Cerebellar cortex (tissue), 1 donor: ENCODE data around the gene CAMK4.
A peak's percentile ranks its signal among the peaks of the same experiment; 100 is the strongest.
"Not testable (repeated sequence)": the region's sequence is repeated elsewhere in the genome, so short reads cannot be mapped to it uniquely, and the experiment has no call there.

Source experiments
- DNase-seq: peaks from one replicate; pipeline ENCODE4 v3.0.0-alpha.2; 2015; ENCODE audit warnings: low spot score

The CAMK4 gene

DNA sequence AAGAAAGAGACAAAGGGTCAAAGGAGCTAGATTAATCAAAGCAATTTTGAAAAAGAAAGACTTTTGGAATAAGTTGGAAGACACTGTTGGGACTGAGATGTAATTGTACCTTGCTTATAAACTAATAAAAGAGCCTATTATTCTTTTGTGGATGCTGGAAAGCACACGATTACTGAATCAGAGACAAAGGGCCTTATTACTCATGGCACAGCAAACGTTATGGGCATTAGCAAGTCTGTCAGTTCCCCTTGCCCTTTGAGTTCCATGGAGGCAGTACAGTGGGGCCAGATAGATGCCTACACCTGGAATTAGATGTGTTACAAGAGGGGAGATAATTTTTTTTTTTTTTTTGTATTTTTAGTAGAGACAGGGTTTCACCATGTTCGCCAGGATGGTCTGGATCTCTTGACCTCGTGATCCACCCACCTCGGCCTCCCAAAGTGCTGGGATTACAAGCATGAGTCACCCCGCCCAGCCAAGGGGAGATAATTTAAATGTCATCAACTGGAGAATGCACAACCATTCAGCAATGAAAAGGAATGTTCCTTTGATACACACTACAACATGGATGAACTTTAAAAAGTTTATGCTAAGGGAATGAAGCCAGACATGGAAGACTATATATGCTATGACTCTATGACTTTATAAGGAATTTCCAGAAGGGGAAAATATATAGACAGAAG is 159.2 kb downstream of the CAMK4 start:
- DNase-seq = no peak

- DNase-seq = peak; percentile 39
Measured at GRCh38 chr5:111384220-111384619, 160.0 kb downstream of the CAMK4 start.

- DNase-seq = no peak
Measured at GRCh38 chr5:111385051-111385450, 160.9 kb downstream of the CAMK4 start.

DNA sequence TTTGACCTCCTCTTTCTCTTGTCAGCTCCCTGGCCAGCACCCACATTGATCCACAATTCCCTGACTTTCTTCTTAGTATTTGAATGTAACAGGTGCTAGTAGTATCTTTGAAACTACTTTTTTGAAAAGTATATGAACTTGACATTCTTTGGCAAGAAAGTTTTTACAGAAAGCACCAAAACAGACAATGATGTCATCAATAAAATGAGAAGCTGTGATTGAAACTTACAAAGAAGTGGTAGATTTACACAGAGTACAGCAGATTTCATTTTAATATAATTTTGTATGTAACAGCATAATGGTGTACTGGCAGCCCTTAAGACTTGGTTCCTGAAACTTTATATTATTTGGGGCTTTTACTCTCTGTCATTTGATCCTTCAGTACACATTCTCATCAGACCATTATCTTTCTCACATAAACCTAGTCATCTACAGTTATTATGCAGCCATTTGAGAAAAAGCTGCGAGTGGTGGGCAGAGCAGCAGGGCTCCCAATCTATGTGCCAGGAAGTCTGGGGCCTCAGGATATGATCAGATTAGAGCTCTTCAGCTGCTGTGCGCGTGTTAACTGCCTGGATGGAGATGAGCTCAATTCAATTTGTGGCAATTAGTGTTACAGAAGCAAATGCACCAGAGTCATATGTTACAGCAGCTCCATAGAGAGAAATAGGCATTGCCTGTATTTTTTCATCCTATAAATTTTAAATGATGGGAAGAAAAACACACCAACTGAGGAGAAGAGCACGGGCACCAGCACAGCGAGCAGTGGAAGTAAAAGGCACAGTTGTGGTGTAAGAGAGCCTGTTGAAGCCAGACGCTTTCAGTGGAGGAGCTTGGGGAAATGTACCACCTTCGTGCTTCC is 162.0 kb downstream of the CAMK4 start:
- DNase-seq = peak; percentile 91

- DNase-seq = no peak
Measured at GRCh38 chr5:111386832-111387162, 162.6 kb downstream of the CAMK4 start.

GRCh38 chr5:111387361-111387760 is 163.2 kb downstream of the CAMK4 start:
- DNase-seq = no peak

DNA sequence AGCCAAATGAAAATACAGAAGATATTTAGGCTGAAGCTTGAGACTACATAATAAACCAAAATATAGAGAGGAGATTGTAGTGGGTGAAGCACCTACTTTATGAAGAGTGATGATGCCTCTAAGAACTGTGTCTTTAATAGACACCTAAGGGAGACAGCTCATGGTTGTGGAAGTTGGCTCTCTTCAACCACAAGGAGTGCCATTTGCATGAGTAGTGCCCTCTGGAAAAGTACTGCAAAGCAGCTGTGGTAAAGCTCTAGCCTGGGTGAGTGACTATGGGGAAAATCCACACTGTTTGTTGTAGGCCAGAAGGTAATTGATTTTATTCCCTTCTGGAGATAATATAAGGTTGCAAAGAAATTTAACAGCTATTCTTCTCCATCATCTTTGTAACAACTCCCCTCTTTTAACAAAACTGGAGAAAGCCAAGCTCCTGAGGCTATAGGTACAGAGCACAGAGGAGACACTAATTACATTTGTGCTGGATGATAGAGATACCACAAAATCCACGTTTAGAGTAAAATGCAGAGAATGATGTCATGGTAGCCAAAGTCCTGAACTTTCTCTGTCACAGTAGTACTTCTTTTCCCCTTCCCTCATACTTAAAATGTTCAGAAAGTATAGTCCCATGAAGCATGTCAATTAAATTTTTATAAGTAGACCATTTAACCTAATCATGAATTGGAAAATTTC is 165.4 kb downstream of the CAMK4 start:
- no peak for DNase-seq

DNA sequence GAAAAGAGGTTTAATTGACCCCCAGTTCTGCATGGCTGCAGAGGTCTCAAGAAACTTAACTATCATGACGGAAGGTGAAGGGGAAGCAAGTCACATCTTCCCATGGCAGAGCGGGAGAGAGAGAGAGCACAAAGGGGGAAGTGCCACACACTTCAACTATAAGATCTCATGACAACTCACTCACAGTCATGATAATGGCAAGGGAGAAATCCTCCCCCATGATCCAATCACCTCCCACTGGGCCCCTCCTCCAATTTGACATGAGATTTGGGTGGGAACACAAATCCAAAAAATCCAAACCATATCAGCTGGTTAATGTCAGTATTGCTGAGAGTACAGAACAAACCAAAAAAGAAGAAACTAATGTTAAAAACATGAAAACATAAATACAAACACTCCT is 168.0 kb downstream of the CAMK4 start:
- DNase-seq = no peak

DNA sequence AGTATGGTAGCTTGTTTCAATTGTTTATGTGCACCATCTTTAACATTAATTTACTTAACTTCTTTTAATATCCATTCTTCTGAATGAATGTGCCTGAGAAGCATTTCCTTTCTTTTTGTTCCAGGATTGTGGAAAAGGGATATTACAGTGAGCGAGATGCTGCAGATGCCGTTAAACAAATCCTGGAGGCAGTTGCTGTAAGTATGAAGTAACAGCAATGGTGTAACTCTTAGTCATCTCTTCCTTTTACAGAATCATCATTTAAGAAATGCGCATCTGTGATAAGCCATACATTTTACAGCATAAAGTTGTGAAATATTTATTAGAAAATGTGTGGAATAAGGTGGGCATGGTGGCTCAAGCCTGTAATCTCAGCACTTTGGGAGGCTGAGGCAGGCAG is 170.4 kb downstream of the CAMK4 start:
- no peak for DNase-seq

DNA sequence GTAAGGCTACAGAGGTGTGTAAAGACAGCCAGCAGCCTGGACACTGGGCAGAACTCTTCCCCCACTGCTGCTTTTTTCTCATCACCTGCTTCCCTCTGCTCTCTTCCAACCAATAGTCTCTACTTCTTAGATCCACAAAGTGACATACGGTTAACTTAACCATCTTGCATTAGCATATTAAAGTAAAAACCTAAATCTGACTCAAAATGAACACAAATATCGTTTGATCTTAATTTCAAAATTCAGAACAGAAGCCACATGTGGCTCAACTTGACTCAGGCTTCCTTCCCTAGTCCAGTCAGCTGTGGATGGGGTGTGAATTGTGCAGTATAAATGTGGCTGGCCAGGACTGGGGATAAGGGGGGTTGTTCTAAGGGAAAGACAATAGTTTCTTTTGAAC is 173.8 kb downstream of the CAMK4 start:
- no peak for DNase-seq

DNA sequence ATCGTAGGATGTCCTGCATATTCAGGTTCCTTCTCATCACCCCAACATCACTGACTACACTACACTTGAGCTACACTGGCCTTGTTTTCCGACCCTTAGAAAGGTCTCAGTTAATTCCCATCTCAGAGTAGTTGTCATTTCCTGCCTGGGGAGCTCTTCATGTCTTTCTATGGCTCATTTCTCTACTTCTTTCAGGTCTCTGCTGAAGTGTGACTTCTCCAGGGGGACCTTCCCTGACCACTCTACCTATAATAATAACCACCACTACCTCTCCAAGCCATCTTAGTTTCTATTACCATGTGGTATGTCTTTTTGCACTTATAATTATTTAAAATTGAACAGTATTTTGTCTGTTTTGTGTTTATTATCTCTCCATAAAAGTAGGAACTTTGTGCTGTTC is 174.9 kb downstream of the CAMK4 start:
- no peak for DNase-seq

GRCh38 chr5:111401906-111402305 is 177.7 kb downstream of the CAMK4 start:
- peak; percentile 44 for DNase-seq

- DNase-seq = no peak
Measured at GRCh38 chr5:111404270-111404769, 180.1 kb downstream of the CAMK4 start.

GRCh38 chr5:111407562-111407961 is 183.4 kb downstream of the CAMK4 start:
- no peak for DNase-seq

- DNase-seq = no peak
Measured at GRCh38 chr5:111408817-111409216, 184.6 kb downstream of the CAMK4 start.

DNA sequence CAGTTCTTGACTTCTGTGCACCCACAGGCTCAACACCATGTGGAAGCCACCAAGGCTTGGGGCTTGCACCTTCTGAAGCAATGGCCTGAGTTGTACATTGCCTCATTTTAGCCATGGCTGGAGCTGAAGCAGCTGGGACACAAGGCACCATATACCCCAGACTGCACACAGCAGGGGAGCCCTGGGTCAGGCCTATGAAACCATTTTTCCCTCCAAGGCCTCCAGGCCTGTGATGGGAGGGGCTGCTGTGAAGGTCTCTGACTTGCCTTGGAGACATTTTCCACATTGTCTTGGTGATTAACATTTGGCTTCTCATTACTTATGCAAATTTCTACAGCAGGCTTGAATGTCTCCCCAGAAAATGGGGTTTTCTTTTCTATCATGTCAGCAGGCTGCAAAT is 185.1 kb downstream of the CAMK4 start:
- DNase-seq = not testable (repeated sequence)

GRCh38 chr5:111410067-111410466 is 185.9 kb downstream of the CAMK4 start:
- DNase-seq = not testable (repeated sequence)

- peak; percentile 90 for DNase-seq
Measured at GRCh38 chr5:111411301-111411700, 187.1 kb downstream of the CAMK4 start.

DNA sequence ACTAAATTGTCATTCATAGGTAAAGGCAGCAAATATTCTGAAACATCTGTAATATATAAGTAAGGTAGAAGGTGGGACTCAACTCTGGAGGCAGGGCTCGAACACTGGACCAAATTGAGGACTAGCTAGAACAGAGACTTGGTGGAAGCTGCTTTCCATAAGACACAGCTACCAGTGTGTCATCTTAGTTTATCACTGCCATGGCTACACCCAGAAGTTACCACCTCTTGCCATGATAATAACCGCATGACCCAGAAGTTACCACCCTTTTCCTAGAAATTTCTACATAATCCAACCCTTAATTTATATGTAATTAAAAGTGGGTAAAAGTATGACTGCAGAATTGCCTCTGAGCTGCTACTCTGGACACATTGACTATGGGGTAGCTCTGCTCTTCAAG is 188.4 kb downstream of the CAMK4 start:
- DNase-seq = no peak

- DNase-seq = no peak
Measured at GRCh38 chr5:111415053-111415452, 190.9 kb downstream of the CAMK4 start.

- no peak for DNase-seq
Measured at GRCh38 chr5:111422245-111422644, 198.1 kb downstream of the CAMK4 start.

DNA sequence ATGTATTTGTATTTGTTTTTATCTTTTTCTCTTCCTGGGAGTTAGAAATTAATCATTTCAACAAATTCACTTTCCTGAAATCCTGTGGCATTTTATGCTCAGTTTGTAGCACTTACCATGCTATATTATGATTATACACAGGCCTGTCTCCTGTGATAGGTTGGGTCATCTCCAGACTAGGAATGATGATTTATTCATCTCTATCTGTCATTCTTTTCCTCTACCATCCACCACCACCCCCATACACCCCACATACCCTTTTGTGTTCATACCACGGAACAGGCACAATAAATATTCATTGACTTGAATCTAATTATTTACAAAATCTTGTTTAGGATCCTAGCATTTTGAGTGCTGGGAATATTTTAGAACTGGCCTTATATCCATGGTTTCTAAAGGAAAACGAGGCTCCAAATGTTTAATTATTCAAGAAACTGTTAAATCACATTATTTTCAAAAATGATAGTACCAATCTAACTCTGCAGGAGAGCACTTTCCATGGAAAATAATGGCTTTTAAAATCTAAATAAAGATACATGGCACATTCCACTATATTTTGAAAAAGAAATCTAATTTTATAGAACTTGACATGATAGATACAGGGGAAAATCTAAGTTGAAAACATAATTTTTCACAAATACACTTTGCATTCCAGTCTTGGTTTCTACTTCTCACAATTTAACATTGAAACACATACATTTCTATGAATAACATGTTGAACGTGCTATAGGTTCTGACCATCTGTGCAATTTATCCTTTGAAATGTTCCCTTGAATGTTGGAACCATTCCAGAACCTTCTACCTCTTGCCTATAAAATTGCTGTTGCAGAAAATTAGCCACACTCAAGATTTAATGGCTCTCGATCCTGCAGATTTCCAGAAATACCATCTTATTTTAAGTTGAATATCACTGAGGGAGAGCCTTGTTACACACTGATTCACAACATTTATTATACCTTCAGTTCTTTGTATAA is 198.8 kb downstream of the CAMK4 start:
- no peak for DNase-seq
